ENCODE measurements around the gene ZNF275.
"Not testable (repeated sequence)": the region's sequence is repeated elsewhere in the genome, so short reads cannot be mapped to it uniquely, and the experiment has no call there.

Gene ZNF275

DNA sequence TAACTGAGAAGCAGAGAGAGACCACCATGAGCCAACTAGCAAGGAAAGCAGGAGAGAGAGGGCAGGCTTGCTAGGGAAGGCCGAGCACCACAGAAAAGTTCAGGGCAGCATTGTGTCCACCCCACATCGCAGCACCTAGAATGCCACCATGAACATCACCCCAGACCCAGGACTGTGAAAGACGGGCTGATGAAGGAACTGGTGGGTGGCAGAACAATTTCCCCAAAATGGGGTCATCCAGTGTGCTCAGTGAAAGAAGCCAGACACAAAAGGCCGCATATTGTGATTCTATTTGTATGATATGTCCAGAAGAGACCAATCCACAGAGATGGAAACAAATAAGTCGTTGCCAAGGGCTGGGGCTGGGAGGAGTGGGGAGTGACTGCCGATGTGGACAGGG, 50.4 kb downstream of the ZNF275 start:
- Mint-ChIP-seq H3K27ac (no peak overlapping the region), H3K4me3 (no peak overlapping the region), H3K9me3 (peaks cover 27% of the 10 kb centered on the region)

DNA sequence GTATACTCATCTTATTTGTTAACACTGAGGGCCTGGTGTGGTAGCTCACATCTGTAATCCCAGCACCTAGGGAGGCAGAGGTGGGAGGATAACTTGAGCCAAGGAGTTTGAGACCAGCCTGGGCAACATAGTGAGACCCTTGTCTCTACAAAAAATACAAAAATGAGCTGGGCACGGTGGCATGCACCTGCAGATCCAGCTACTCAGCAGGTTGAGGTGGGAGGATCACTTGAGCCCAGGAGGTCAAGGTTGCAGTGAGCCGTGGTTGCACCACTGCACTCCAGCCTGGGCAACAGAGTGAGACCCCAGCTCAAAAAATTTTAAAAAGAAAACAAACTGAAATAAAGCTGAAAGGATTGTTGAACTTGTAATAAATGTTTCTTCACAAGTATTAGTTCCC, 51.0 kb downstream of the ZNF275 start:
- H3K27me3 Mint-ChIP-seq (ENCODE audit: low read depth, poor library complexity); DNase-seq; H3K27ac Mint-ChIP-seq; H3K4me3 Mint-ChIP-seq; H3K4me1 Mint-ChIP-seq; H3K36me3 Mint-ChIP-seq (ENCODE audit: low read depth): not testable (repeated sequence)
- H3K9me3 Mint-ChIP-seq = peaks cover 27% of the 10 kb centered on the region

More for the DNA sequence above, 50.4 kb downstream of the ZNF275 start:
- TF ChIP-seq, protein P1, sequence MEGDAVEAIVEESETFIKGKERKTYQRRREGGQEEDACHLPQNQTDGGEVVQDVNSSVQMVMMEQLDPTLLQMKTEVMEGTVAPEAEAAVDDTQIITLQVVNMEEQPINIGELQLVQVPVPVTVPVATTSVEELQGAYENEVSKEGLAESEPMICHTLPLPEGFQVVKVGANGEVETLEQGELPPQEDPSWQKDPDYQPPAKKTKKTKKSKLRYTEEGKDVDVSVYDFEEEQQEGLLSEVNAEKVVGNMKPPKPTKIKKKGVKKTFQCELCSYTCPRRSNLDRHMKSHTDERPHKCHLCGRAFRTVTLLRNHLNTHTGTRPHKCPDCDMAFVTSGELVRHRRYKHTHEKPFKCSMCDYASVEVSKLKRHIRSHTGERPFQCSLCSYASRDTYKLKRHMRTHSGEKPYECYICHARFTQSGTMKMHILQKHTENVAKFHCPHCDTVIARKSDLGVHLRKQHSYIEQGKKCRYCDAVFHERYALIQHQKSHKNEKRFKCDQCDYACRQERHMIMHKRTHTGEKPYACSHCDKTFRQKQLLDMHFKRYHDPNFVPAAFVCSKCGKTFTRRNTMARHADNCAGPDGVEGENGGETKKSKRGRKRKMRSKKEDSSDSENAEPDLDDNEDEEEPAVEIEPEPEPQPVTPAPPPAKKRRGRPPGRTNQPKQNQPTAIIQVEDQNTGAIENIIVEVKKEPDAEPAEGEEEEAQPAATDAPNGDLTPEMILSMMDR (IDR thresholded peaks at IDR 0.05) = no peak
- Mint-ChIP-seq H3K36me3 (ENCODE audit: low read depth) (no peaks in the 10 kb centered on the region), H3K27me3 (ENCODE audit: low read depth, poor library complexity) (peaks cover 9% of the 10 kb centered on the region), H3K4me1 (no peaks in the 10 kb centered on the region)
- no peak for DNase-seq

DNA sequence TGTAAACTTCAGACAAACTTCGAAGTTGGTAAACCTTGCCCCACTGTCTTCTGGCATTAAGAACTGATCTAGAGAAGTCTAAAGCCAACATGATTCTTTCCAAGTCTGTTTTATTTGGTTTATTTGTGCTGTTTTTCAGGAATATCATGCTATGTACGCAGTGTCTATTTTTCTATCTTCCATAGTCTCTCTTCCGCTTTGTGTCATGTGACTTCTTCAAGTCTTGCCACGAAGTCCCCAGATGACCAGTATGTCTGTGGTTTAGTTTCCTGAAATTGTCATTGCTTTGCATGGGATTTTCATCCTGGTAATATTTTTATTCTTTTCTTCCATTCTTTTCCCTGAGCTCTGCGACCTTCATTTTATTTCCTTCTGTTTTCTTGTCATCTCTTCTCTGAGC, 52.1 kb downstream of the ZNF275 start:
- H3K9me3 Mint-ChIP-seq = peaks cover 22% of the 10 kb centered on the region
- TF ChIP-seq, protein P1 (IDR thresholded peaks at IDR 0.05) = no peak
- no peak overlapping the region for H3K4me3 Mint-ChIP-seq
- no peak overlapping the region for H3K27ac Mint-ChIP-seq
- DNase-seq = no peak
- no peaks in the 10 kb centered on the region for H3K4me1 Mint-ChIP-seq
- H3K27me3 Mint-ChIP-seq (ENCODE audit: low read depth, poor library complexity) = peaks cover 9% of the 10 kb centered on the region
- H3K36me3 Mint-ChIP-seq (ENCODE audit: low read depth) = no peaks in the 10 kb centered on the region

DNA sequence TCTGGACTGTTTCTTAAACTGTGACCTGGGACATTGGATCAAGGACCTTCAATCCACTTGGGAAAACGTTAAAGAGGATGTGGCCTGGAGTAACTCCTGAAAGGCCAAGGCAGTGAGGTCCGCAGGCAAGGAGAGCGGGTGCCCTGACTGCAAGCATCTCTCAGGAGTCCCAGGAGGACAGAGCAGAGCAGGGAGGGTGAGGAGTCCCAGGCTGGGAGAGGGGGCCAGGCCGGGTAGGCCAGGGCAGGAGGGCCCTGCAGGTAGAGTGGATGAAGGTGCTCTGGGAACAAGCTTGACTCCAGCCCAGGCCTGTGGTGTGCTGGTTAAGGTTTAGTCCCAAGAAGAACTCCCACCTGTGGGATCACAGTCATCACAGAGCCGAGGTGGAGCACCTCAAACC, 53.4 kb downstream of the ZNF275 start:
- Mint-ChIP-seq H3K4me3 (no peak overlapping the region), H3K4me1 (no peaks in the 10 kb centered on the region), H3K27me3 (ENCODE audit: low read depth, poor library complexity) (peaks cover 9% of the 10 kb centered on the region), H3K27ac (no peak overlapping the region), H3K36me3 (ENCODE audit: low read depth) (no peaks in the 10 kb centered on the region), H3K9me3 (peaks cover 15% of the 10 kb centered on the region)
- DNase-seq = no peak
- TF ChIP-seq, protein P1 (IDR thresholded peaks at IDR 0.05) = no peak

DNA sequence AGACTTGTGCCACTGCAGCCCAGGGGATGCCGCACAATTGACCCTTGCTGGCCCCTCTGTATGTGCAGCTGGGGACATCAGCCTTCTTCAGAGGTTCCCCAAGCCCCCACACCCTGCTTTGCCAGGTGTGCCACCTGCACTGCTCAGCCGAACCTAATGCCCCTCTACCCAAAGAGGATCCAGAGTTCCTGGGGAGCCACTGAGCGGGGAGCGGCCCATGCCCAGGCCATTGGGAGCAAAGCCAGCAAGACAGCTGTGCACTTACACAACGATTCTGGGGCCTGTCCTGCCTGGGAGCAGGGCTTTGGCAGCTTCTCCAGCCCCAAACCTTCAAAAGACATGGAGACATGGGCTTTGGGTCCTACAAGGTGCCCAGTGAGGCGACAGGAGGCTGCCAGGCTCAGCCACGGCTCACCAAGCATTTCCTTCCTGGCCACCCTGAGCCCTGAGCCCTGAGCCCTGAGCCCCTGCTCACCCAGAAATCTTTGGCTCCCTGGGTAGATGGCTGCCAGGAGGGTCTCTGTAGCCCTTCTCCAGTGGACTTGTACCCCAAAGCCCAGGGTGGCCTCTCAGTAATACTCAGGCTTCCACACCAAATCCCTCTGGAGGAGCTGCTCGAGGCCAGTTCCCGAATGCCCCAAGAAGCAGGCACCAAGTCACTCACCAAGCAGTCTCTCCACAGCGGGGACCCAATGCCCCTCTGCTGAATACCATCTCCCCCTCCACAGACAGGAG, 54.2 kb downstream of the ZNF275 start:
- peaks cover 9% of the 10 kb centered on the region for H3K27me3 Mint-ChIP-seq (ENCODE audit: low read depth, poor library complexity)
- TF ChIP-seq, protein P1 (IDR thresholded peaks at IDR 0.05) = no peak
- no peaks in the 10 kb centered on the region for H3K36me3 Mint-ChIP-seq (ENCODE audit: low read depth)
- no peak overlapping the region for H3K4me3 Mint-ChIP-seq
- no peak for DNase-seq
- H3K9me3 Mint-ChIP-seq = peaks cover 19% of the 10 kb centered on the region
- H3K4me1 Mint-ChIP-seq = no peaks in the 10 kb centered on the region
- H3K27ac Mint-ChIP-seq = no peak overlapping the region

DNA sequence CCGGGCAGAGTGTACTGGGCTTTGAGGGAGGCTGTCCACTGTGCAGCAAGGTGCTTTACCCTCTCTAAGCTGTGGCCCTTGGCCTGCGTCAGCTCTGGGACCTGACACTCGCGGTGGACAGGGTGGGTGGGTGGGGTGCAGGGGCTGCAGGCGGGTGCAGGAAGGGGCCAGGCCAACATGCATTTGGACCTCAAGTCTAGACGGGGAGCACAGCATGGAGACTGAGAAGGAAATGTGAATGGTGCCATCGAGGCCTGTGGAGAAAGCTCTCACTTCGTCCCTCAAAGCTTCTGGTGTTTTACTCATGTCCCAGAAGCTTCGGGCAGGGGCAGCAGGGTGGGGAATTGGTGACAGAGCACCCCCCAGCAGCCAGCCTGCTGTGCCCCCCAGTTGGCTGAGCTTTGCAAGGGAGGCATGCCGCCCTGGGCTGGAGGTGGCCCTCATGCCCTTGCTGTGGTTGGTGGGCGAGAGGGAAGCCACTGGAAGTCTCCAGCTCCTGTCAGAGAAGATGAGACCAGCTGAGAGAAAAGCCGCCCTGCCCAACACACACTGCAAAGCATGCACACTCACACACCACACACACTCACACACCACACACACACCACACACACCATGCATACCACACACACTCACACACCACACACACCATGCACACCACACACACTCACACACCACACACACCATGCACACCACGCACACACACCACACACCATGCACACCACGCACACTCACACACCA, 54.9 kb downstream of the ZNF275 start:
- Mint-ChIP-seq H3K27me3 (ENCODE audit: low read depth, poor library complexity) (peaks cover 9% of the 10 kb centered on the region), H3K4me3 (no peak overlapping the region), H3K27ac (no peak overlapping the region), H3K9me3 (peaks cover 23% of the 10 kb centered on the region), H3K4me1 (no peaks in the 10 kb centered on the region), H3K36me3 (ENCODE audit: low read depth) (no peaks in the 10 kb centered on the region)
- no peak for DNase-seq
- TF ChIP-seq, protein P1 (IDR thresholded peaks at IDR 0.05) = no peak

DNA sequence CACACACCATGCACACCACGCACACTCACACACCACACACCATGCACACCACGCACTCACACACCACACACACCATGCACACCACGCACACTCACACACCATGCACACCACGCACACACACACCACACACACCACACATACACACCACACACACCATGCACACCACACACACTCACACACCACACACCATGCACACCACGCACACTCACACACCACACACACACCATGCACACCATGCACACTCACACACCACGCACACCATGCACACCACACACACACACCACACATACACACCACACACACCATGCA, 55.5 kb downstream of the ZNF275 start:
- peaks cover 28% of the 10 kb centered on the region for H3K9me3 Mint-ChIP-seq
- H3K27me3 Mint-ChIP-seq (ENCODE audit: low read depth, poor library complexity); H3K27ac Mint-ChIP-seq: not testable (repeated sequence)

More for the DNA sequence above, 55.5 kb downstream of the ZNF275 start:
- DNase-seq; H3K36me3 Mint-ChIP-seq (ENCODE audit: low read depth); H3K4me1 Mint-ChIP-seq; H3K4me3 Mint-ChIP-seq: not testable (repeated sequence)

All from nephron progenitor cell (in vitro differentiated cells).